H9 (cell line): ENCODE data around the gene PLXNA4. TPM values are rescaled to one million over a fixed set of nuclear protein-coding genes. Genes with fewer than 3 reads are reported as not detected.

Experiments
- DNase-seq: peaks from one replicate; pipeline ENCODE4 v3.0.0-alpha.2; 2017
- H2AFZ ChIP-seq: one replicate; pipeline ENCODE4 v1.6.1; 2013; ENCODE audit warnings: mild to moderate bottlenecking, low read length, control low read depth, moderate library complexity
- H2AK5ac ChIP-seq: 2 replicates; pipeline ENCODE4 v1.6.1; 2013; ENCODE audit warnings: low read length, control low read depth, mixed read lengths; ENCODE audit not compliant: insufficient read length
- H2BK120ac ChIP-seq: one replicate; pipeline ENCODE4 v1.6.1; 2013; ENCODE audit warnings: low read depth, mild to moderate bottlenecking, low read length, control low read depth, inconsistent platforms; ENCODE audit not compliant: poor library complexity, severe bottlenecking
- H2BK12ac ChIP-seq: 2 replicates; pipeline ENCODE4 v1.6.1; 2013; ENCODE audit warnings: low read length, control low read depth, mixed read lengths, low read depth; ENCODE audit not compliant: insufficient read length
- H2BK15ac ChIP-seq: 2 replicates; pipeline ENCODE4 v1.6.1; 2013; ENCODE audit warnings: low read depth, low read length, control low read depth
- H2BK20ac ChIP-seq: one replicate; pipeline ENCODE4 v1.6.1; 2013; ENCODE audit warnings: low read depth, mild to moderate bottlenecking, low read length, control low read depth, inconsistent platforms; ENCODE audit not compliant: poor library complexity, severe bottlenecking
- H2BK5ac ChIP-seq: 2 replicates; pipeline ENCODE4 v1.6.1; 2013; ENCODE audit warnings: low read length, control low read depth, mixed read lengths; ENCODE audit not compliant: insufficient read length
- H3K14ac ChIP-seq: 2 replicates; pipeline ENCODE4 v1.6.1; 2013; ENCODE audit warnings: low read length, control low read depth; ENCODE audit not compliant: insufficient read depth
- H3K18ac ChIP-seq: 2 replicates; pipeline ENCODE4 v1.6.1; 2013; ENCODE audit warnings: low read depth, mild to moderate bottlenecking, mixed read lengths, low read length, control low read depth; ENCODE audit not compliant: insufficient read length
- H3K23ac ChIP-seq: 2 replicates; pipeline ENCODE4 v1.6.1; 2013; ENCODE audit warnings: low read length, control low read depth, mixed read lengths, low read depth; ENCODE audit not compliant: insufficient read length
- H3K23me2 ChIP-seq: 2 replicates; pipeline ENCODE4 v1.6.1; 2013; ENCODE audit warnings: low read depth, mild to moderate bottlenecking, mixed read lengths, low read length, control low read depth; ENCODE audit not compliant: insufficient read length, poor library complexity, severe bottlenecking
- H3K27ac ChIP-seq: 2 replicates; pipeline ENCODE4 v1.5.1; 2013; ENCODE audit warnings: low read length, control low read depth, mixed read lengths, low read depth; ENCODE audit not compliant: insufficient read length
- H3K27me3 ChIP-seq: 2 replicates; pipeline ENCODE4 v1.6.1; 2013; ENCODE audit warnings: low read length, control low read depth, inconsistent platforms; ENCODE audit not compliant: insufficient read depth
- H3K4ac ChIP-seq: 2 replicates; pipeline ENCODE4 v1.6.1; 2013; ENCODE audit warnings: low read depth, mild to moderate bottlenecking, control low read depth, inconsistent platforms, low read length, moderate library complexity
- H3K4me1 ChIP-seq: 2 replicates; pipeline ENCODE4 v1.6.1; 2013; ENCODE audit warnings: low read length, control low read depth, inconsistent platforms; ENCODE audit not compliant: insufficient read depth
- H3K4me2 ChIP-seq: 2 replicates; pipeline ENCODE4 v1.6.1; 2013; ENCODE audit warnings: low read length, control low read depth, mixed read lengths; ENCODE audit not compliant: insufficient read length, insufficient read depth
- H3K56ac ChIP-seq: 2 replicates; pipeline ENCODE4 v1.6.1; 2013; ENCODE audit warnings: low read depth, mild to moderate bottlenecking, mixed read lengths, low read length, control low read depth; ENCODE audit not compliant: insufficient read length
- H3K79me1 ChIP-seq: 2 replicates; pipeline ENCODE4 v1.6.1; 2013; ENCODE audit warnings: low read depth, mild to moderate bottlenecking, moderate library complexity, low read length, control low read depth, inconsistent platforms; ENCODE audit not compliant: insufficient read depth, poor library complexity, severe bottlenecking
- H3K79me2 ChIP-seq: 2 replicates; pipeline ENCODE4 v1.6.1; 2013; ENCODE audit warnings: low read length, control low read depth, inconsistent platforms; ENCODE audit not compliant: insufficient read depth
- H3K9ac ChIP-seq: 2 replicates; pipeline ENCODE4 v1.6.1; 2013; ENCODE audit warnings: low read length, control low read depth, mixed read lengths; ENCODE audit not compliant: insufficient read length; ENCODE audit errors: extremely low read depth
- H3K9me3 ChIP-seq: one replicate; pipeline ENCODE4 v1.6.1; 2013; ENCODE audit warnings: low read depth, low read length, inconsistent platforms; ENCODE audit not compliant: control insufficient read depth
- H3T11ph ChIP-seq: one replicate; pipeline ENCODE4 v1.6.1; 2013; ENCODE audit warnings: mild to moderate bottlenecking, low read length, control low read depth, inconsistent platforms
- H4K20me1 ChIP-seq: one replicate; pipeline ENCODE4 v1.6.1; 2013; ENCODE audit not compliant: control insufficient read depth, insufficient read length, insufficient read depth
- H4K5ac ChIP-seq: 2 replicates; pipeline ENCODE4 v1.6.1; 2013; ENCODE audit warnings: low read depth, mild to moderate bottlenecking, mixed read lengths, low read length, control low read depth; ENCODE audit not compliant: insufficient read length
- H4K8ac ChIP-seq: replicated peaks from 2 replicates; pipeline ENCODE4 v1.6.1; 2013; ENCODE audit warnings: low read length, control low read depth, mixed read lengths, low read depth; ENCODE audit not compliant: insufficient read length
- H4K91ac ChIP-seq: 2 replicates; pipeline ENCODE4 v1.6.1; 2013; ENCODE audit warnings: low read depth, mild to moderate bottlenecking, moderate library complexity, mixed read lengths, low read length, control low read depth; ENCODE audit not compliant: insufficient read length
- H3K27ac Mint-ChIP-seq, 3 experiments: 2 replicates in 2 of 3; 3 replicates in 1 of 3; pipeline ENCODE4 v1.8.0; 2020 to 2021; ENCODE audit warnings: mixed read lengths in 3 of 3, mild to moderate bottlenecking in 1 of 3, moderate library complexity in 1 of 3
- H3K27me3 Mint-ChIP-seq: 2 replicates; pipeline ENCODE4 v1.8.0; 2021; ENCODE audit warnings: low read depth, mild to moderate bottlenecking, moderate library complexity, mixed read lengths
- H3K36me3 Mint-ChIP-seq, 3 experiments: 2 replicates in 2 of 3; 3 replicates in 1 of 3; pipeline ENCODE4 v1.8.0; 2020 to 2021; ENCODE audit warnings: low read depth in 3 of 3, mixed read lengths in 3 of 3; ENCODE audit not compliant: insufficient read depth in 1 of 3
- H3K4me1 Mint-ChIP-seq, 2 experiments: 2 replicates each; pipeline ENCODE4 v1.8.0; 2020; ENCODE audit warnings: mixed read lengths in 2 of 2
- H3K4me3 Mint-ChIP-seq, 2 experiments: 2 replicates in 1 of 2; 3 replicates in 1 of 2; pipeline ENCODE4 v1.8.0; 2020 to 2021; ENCODE audit warnings: mild to moderate bottlenecking in 2 of 2, mixed read lengths in 2 of 2, moderate library complexity in 1 of 2
- H3K9me3 Mint-ChIP-seq, 2 experiments: 2 replicates in 1 of 2; 3 replicates in 1 of 2; pipeline ENCODE4 v1.8.0; 2020; ENCODE audit warnings: mild to moderate bottlenecking in 2 of 2, mixed read lengths in 2 of 2, moderate library complexity in 1 of 2
- WGBS: extraction: QIAGEN DNeasy Blood & Tissue Kit; methylation state at CpG from one replicate; pipeline ENCODE4 v1.1.7; 2013; ENCODE audit warnings: missing lambda C conversion rate, low lambda C conversion rate, mixed read lengths; ENCODE audit not compliant: insufficient read length; ENCODE audit errors: extremely low coverage; 5-methylcytosine and 5-hydroxymethylcytosine counted together
- total RNA-seq: library from RNA; stranded (reverse); gene quantifications from 2 replicates; pipeline ENCODE4 v1.2.1, GENCODE V29; 2021
- TF ChIP-seq, protein P1 (sequence below): fragments of 200-600 bp; sonication (generic); conservative IDR thresholded peaks from 3 replicates; pipeline ENCODE4 v1.8.0; 2021; ENCODE audit warnings: antibody characterized with exemption, mild to moderate bottlenecking

Gene PLXNA4
- total RNA-seq, 1 experiment from 2014 or later, result 0.35 TPM

DNA sequence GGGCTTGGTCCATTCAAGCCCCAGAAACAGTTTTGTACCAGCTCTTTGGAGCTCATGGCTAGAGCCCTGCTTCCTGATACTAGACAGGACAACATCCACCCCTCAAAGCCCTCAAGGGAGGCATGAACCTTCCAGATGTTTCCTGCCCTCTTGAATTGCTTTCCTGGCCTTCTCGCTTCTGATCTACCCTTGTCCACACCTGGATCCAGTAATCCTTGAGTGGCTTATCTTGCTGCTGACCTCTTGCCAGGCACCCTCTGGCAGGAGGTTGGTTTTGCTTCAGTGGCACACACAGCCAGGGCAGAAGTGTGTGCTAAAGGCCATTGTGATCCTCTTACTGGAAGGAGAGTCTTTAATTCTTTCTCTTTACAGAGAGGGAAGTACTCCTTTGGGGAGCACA, 495.8 kb downstream of the PLXNA4 start:
- Histone ChIP-seq H3K79me1 (no peaks in the 10 kb centered on the region), H3T11ph (no peak overlapping the region), H3K27ac (no peak overlapping the region), H2AFZ (no peak overlapping the region), H3K9me3 (no peaks in the 10 kb centered on the region), H2BK5ac (no peak overlapping the region), H3K14ac (no peak overlapping the region), H4K20me1 (no peaks in the 10 kb centered on the region), H3K23ac (no peak overlapping the region), H2BK120ac (no peak overlapping the region), H4K91ac (no peak overlapping the region), H4K5ac (no peak overlapping the region), H3K4ac (no peak overlapping the region), H3K23me2 (no peaks in the 10 kb centered on the region), H3K27me3 (no peaks in the 10 kb centered on the region), H3K56ac (no peak overlapping the region), H3K9ac (no peak overlapping the region), H2AK5ac (no peak overlapping the region), H4K8ac (no peak overlapping the region), H2BK20ac (no peak overlapping the region), H3K79me2 (no peaks in the 10 kb centered on the region), H3K4me2 (no peak overlapping the region), H3K4me1 (no peaks in the 10 kb centered on the region), H2BK12ac (no peak overlapping the region), H3K18ac (no peak overlapping the region), H2BK15ac (no peak overlapping the region)
- Mint-ChIP-seq H3K9me3 (no peaks in the 10 kb centered on the region; a peak in 1 of 5 replicates), H3K4me1 (peaks cover 19 to 22% of the 10 kb centered on the region in 2 experiments), H3K27me3 (peaks cover 18% of the 10 kb centered on the region), H3K27ac (no peak overlapping the region), H3K4me3 (no peak overlapping the region), H3K36me3 (no peaks in the 10 kb centered on the region)
- WGBS, result no CpG with 5 or more reads among the region's 1 CpG
- TF ChIP-seq, protein P1, sequence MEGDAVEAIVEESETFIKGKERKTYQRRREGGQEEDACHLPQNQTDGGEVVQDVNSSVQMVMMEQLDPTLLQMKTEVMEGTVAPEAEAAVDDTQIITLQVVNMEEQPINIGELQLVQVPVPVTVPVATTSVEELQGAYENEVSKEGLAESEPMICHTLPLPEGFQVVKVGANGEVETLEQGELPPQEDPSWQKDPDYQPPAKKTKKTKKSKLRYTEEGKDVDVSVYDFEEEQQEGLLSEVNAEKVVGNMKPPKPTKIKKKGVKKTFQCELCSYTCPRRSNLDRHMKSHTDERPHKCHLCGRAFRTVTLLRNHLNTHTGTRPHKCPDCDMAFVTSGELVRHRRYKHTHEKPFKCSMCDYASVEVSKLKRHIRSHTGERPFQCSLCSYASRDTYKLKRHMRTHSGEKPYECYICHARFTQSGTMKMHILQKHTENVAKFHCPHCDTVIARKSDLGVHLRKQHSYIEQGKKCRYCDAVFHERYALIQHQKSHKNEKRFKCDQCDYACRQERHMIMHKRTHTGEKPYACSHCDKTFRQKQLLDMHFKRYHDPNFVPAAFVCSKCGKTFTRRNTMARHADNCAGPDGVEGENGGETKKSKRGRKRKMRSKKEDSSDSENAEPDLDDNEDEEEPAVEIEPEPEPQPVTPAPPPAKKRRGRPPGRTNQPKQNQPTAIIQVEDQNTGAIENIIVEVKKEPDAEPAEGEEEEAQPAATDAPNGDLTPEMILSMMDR, result no peak
- no peak for DNase-seq
